Activated CD4-positive, CD25-positive, alpha-beta regulatory T cell (primary cell): Measurements from ENCODE around the gene TUB.
A peak's percentile ranks its signal among the peaks of the same experiment; 100 is the strongest.

Experiments
- DNase-seq, 4 experiments: peaks; one replicate each; lab custom pipeline; 2025; lab: John Stamatoyannopoulos, UW

TUB gene

DNA sequence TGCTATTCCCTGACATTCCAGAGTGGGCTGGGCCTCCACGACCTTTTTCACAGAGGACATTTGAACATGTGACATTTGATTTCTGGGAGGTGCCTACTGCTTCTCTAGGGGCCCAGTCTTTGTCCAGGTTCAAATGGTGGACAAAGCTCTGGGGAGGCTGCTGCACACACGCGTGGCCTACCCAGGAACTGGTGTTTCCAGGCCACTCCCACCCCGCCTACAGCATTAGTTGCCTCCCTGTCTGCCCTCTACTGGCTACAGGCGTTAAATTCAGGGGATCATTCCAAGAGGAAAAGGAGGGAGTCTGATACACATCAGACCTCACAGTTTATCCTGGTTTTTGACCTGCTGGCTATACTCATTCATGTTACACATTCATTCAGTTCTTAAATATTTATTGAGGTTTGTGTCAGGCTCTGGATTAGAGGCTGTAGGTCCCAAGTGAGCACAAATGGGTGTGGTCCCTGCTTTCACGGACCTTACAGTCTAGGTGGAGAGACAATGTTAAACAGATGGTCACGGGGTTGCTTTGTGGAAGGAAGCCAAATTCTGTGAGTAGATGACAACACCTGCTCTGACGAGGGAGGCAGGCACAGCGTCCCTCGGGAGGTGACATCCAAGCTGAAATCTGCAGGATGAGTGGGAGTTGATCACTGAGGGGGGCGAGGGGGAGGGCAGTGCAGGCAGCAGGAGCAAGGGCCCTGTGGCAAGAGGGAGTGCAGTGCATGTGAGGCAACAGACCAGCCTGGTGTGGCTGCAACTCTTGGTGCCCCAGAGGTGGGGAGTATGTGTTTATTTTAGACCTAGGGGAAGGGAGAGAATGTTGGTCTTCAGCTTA is 11.8 kb downstream of the TUB start:
- peak in 1 of 4 experiments; percentile 6 for DNase-seq

GRCh38 chr11:8093931-8094575 is 13.0 kb downstream of the TUB start:
- DNase-seq, result no peak

DNA sequence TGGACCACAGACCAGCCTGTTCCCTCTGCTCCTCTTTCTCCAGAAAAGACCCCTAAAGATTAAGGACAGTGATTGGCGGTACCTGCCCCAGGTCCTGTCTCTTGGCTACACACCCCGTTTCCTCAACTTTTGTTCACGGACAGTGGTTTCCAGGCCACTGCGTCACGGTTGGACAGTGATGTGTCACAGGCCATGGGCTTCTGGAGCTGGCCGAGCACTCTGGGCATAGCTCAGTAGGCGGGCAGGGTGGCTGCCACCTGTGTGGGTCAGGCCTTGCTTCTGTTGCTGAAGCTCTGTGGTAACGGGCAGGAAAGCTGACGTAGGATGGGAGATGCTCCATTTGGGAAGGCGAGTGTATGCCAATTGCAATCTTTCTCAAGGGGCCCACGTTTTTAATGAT is 13.6 kb downstream of the TUB start:
- DNase-seq, result no peak

- no peak for DNase-seq
These were observed 14.4 kb downstream of the TUB start for GRCh38 chr11:8095371-8095770.

GRCh38 chr11:8095806-8096522 is 15.0 kb downstream of the TUB start:
- no peak for DNase-seq

- no peak for DNase-seq
These were observed 15.6 kb downstream of the TUB start for GRCh38 chr11:8096575-8096974.

DNA sequence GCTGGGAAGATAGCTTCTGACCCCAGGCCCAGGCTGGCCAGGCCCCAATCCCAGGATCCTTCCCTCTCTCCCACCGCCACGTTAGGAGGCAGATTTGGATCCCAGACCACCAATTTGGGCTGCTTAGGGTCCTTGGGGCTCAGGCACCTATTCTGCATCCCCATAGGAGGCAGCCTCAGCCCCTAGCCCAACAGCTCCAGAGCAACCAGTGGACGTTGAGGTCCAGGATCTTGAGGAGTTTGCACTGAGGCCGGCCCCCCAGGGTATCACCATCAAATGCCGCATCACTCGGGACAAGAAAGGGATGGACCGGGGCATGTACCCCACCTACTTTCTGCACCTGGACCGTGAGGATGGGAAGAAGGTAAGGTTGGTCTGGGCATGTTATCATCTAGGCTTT is 16.1 kb downstream of the TUB start:
- DNase-seq, result no peak

DNA sequence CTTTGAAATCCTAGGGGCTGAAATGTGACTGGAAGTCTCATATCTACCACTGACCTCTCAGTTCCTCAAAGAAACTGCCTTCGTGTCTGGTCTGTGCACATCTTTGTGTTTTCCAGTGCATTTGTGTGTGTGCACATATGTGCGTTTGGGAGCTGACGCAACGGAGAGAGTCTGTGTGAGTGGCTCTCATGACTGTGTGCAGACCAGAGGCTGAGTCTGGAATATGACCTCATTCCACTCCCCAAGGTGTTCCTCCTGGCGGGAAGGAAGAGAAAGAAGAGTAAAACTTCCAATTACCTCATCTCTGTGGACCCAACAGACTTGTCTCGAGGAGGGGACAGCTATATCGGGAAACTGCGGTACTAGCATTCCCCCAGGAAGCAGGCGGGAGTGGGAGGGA is 16.5 kb downstream of the TUB start:
- no peak for DNase-seq

- no peak for DNase-seq
These were observed 16.9 kb downstream of the TUB start for GRCh38 chr11:8097926-8098325.

DNA sequence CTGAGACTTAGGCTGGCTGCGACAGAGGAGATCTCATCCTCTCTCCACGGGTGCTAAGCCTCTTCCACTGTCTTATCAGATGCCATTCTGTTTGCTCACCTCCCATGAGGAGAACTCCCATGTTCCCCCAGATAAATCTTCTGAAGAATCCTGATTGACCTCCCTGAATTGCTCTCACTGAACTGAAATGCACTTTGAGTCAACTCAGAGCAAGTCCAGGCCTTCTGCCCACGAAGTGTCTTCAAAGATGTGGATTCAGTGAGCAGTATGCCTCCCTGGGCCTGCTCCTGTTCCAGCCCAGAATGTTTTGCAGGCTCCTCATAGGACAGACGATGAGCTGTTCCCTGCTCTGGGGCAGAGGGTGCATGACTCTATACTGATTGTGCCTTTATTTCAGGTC is 17.4 kb downstream of the TUB start:
- DNase-seq, result no peak

DNA sequence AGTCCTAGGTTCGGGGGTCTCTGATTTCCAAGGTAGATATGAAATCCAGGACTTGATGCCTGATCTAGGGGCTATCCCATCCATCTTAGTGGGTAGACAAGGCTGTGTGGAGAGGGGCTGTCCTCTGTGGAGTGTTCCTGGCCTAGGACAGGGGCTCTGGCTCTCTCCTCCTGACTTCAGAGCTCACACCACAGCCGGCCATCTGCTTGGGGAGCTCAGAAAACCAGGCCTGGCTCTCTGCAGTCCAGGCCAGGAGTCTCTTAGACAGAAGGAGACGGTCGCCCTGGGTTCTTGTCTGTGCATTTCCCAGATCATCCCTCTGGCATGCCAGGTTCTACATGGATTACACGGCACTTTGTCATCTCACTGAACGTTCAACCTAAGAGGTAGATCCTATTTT is 17.9 kb downstream of the TUB start:
- no peak for DNase-seq

DNA sequence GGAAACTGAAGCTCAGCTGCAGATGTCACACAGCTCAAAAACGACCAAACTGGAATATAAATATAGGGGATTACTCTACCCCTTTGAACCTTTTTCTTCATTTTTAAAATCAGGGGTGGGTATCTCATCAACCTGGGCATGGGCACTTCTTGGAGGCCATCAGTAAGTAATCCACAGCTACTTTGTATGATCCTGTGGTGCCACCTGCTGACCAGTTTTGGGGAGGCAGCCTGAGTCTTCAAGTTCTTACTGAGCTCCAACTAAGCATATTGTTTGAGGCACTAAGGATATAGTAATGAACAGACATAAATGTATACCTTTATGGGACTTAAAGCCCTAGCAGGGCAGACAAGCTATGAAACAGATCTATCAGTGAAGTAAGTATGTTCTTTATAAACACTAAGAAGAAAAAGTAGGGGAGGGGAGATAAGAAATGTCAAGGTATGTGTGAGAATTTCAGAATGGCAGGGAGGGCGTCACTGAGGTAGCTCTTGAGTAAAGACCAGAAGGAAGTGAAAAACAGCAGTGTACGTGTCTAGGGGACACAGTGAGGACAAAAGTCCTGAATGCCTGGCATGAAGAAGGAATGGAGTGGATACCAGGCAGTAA is 18.4 kb downstream of the TUB start:
- peak; percentile 15 to 64 (median 34) for DNase-seq

DNA sequence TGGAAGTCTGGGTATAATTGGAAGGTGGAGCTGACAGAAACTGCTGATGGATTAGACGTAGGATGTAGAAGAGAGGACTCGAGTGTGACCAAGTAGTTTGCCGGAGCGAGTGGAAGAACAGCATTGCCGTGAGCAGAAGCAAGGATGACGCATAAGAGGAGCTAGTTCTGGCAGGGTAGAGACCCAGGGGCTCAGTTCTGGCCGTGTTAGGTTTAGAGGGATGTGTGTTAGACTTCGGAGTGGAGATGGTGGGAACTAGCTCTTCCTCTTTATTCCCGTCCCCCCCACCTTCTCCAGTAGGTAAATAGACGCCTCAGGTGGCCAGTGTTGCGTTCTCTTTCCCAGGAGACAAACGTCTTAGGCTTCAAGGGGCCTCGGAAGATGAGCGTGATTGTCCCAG is 19.1 kb downstream of the TUB start:
- no peak for DNase-seq

- no peak for DNase-seq
These were observed 19.6 kb downstream of the TUB start for GRCh38 chr11:8100605-8101004.

DNA sequence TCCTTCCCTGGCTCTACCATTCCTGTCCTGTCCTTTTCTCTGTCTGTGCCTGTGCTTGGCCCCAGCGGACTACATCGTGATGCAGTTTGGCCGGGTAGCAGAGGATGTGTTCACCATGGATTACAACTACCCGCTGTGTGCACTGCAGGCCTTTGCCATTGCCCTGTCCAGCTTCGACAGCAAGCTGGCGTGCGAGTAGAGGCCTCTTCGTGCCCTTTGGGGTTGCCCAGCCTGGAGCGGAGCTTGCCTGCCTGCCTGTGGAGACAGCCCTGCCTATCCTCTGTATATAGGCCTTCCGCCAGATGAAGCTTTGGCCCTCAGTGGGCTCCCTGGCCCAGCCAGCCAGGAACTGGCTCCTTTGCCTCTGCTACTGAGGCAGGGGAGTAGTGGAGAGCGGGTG is 20.4 kb downstream of the TUB start:
- DNase-seq, result no peak

- DNase-seq, result no peak
These were observed 21.4 kb downstream of the TUB start for GRCh38 chr11:8102296-8102915.

DNA sequence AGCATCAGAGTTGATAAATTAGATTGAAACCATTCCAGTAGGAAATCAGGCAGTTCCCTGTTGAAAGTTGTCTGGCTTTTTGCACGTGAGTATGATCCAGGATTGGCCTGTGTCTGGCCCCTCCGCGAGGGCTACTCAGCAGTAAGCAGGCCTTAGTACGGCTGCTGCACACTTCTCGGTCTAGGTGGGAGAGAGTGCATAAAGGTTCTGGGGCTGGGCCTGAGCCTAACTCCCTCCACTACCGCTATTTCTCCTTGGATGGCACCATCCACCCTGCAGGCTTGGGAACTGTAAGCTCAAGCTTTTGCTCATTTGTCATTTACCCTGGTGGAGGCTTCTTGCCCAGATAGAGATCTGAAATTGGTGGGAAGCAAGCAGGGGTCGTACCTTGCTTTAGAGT is 22.0 kb downstream of the TUB start:
- DNase-seq, result no peak

DNA sequence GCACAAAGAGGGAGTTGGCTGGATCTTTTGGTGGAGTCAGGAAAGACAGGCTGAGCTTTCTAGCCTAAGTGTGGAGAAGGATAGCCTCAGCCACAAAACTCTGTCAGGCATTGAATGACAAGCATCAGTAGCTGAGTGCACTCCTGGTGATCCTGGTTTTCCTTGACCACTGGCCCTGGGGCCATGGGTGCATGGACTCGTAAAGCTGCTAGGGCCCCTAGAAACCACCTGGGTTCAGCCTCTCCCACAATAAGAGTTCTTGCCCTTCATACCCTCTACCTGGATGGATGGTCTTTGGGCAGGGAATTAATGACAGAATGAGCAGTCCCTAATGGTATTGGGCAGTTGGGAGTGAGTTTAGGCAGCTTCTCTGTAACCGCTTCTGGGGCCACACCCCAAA is 22.9 kb downstream of the TUB start:
- DNase-seq, result no peak

GRCh38 chr11:8105133-8105532 is 24.1 kb downstream of the TUB start:
- no peak for DNase-seq

DNA sequence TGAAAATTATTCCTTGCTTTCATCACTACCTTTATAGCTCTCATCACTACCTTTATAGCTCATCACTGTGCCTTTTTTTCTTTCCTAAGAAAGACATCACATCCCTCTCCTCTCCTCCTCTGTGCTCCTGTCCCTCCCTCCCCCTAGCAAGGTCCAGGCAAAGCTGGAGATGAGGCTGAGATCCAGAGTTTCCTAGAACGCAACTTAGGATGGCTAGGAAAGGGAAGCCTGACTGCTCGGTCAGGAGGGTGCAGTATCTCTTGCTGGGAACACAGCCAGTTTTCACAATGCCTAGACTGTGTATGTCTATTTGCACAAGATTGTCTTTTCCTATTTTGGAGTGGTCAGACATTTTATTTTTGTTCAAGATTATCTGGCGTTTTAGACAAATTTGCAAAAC is 24.7 kb downstream of the TUB start:
- DNase-seq, result no peak

DNA sequence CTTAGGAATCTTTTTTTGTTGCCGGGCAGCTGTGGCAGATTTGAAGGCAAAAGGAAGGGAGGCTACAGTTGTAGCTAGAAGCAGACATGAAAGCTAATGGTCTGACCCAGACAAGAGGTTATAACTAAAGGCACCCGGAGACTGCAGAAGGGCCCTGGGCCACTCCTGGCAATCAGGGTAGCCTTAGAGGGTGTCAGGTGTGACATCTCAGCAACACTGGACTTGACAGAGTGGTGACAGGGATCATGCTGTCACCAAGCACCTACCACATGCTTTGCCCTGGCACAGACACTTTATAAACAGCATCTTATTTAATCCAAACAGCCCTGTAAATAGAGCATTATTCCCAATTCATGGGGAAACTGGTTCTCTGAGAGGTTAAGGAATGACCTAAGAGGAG is 25.7 kb downstream of the TUB start:
- no peak for DNase-seq

DNA sequence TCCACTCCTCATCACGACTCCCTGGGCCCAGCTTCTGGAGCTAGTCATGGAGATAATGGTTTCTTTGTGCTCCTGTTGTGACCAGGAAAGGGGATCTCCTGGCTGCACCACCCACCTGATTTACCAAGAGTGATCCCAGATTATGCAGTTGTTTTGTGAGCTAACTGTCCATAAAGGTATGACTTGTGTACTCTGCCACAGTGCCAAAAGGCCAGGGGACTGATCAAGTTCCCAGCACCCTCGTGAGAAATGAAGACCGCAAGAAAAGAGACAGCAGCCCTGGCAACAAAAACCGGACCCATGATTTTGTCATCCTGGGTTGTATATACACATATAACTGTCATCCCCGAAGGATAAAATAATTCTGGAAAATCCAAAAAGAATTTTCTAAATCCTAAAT is 26.6 kb downstream of the TUB start:
- no peak for DNase-seq
